Activated CD8-positive, alpha-beta memory T cell treated with anti-CD3 and anti-CD28 coated beads, Interleukin-2, amount 10 ng/mL, durations not matched to agents 7 days and 5 days (primary cell): ENCODE data around the gene POU2F1. TPM values are rescaled to one million over a fixed set of nuclear protein-coding genes. Genes with fewer than 3 reads are reported as not detected.

ENCODE experiments used
- ATAC-seq: fragments of 150-1000 bp; cut with Tn5 transposase; one replicate; pipeline ENCODE4 v1.10.0; 2021; ENCODE audit warnings: moderate library complexity
- CTCF ChIA-PET: fragments of 350-600 bp; sonication (Branson Sonifier 250); formaldehyde crosslinking; loops from one replicate; lab custom pipeline; 2021; ENCODE audit warnings: antibody characterized with exemption; lab: Charles Lee
- DNase-seq: peaks from one replicate; pipeline ENCODE4 v3.0.0-alpha.2; 2020
- H3K27ac Mint-ChIP-seq: one replicate; pipeline ENCODE4 v1.8.0; 2021; ENCODE audit warnings: mild to moderate bottlenecking, mixed read lengths
- H3K27me3 Mint-ChIP-seq: one replicate; pipeline ENCODE4 v1.8.0; 2021; ENCODE audit warnings: mixed read lengths
- H3K36me3 Mint-ChIP-seq: one replicate; pipeline ENCODE4 v1.8.0; 2021; ENCODE audit warnings: mild to moderate bottlenecking, mixed read lengths
- H3K4me1 Mint-ChIP-seq: one replicate; pipeline ENCODE4 v1.8.0; 2021; ENCODE audit warnings: mixed read lengths
- H3K4me3 Mint-ChIP-seq: one replicate; pipeline ENCODE4 v1.8.0; 2021; ENCODE audit warnings: mild to moderate bottlenecking, moderate library complexity, mixed read lengths
- H3K9me3 Mint-ChIP-seq: one replicate; pipeline ENCODE4 v1.8.0; 2022; ENCODE audit warnings: low read depth, mixed read lengths
- total RNA-seq, 2 experiments: library from RNA; stranded (reverse); gene quantifications; one replicate each; pipeline ENCODE4 v1.2.3, GENCODE V29; 2021

The POU2F1 gene
- total RNA-seq, 2 experiments from 2014 or later = 20.7 to 24.6 TPM

DNA sequence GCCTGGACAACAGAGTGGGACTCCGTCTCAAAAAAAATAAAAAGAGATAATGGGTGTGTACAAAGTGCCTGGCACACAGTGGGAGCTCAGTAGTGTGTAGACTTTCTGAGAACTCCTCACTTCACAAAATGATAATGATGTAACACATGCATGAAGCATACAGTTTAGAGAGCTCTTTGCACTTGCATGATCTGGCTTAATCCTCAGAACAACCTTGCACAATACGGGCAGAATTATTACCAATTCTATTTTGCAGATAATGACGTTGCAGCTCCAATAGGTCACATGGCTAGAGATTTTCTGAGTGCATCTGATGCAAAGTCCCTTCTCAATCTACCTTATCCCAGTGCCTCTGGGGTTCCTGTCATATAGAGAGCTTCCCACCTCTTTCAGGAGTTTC, 226.3 kb downstream of the POU2F1 start:
- H3K4me3 Mint-ChIP-seq = peak overlapping the region; percentile 53
- peaks cover 20% of the 10 kb centered on the region for H3K36me3 Mint-ChIP-seq
- DNase-seq (peak; percentile 22), ATAC-seq (no peak)
- no peaks in the 10 kb centered on the region for H3K27me3 Mint-ChIP-seq
- peak overlapping the region; percentile 93 for H3K27ac Mint-ChIP-seq
- CTCF ChIA-PET = interaction anchor here (0.5 to 2.3 kb wide), 17 partner anchors 9 to 387 kb away, joined by 3 to 18 read pairs (median 3); partner anchors contain the start of gene CD247
- no peaks in the 10 kb centered on the region for H3K9me3 Mint-ChIP-seq
- H3K4me1 Mint-ChIP-seq = peaks cover 86% of the 10 kb centered on the region

DNA sequence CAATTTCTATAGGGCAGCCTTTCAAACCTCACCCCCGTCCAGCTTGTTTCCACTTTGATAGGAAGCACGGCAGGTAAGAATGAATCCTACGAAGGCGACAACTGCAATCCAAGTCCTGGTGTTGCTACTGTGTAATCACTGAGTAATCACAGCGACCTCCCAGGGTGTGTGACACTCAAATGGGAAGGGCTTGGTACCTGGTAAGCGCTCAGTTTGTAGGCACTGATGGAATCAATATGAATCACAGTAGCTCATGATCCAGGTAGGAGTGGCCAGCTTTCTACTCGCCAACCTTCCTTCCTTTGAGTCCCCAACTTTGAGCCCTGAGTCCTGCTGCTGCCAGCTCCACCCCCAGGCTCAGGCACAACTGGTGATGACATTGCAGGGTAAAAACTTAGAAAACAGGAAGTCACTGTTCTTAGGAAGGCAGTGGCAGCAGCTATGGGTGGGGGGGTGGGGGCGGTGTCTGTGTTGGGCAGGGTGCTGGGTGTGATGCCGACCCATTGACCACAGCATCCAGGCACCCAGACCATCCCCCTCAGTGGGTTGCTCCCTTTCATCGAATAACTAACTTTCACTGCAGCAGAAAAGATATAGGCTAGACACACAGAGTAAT, 226.9 kb downstream of the POU2F1 start:
- DNase-seq = peak; percentile 86
- Mint-ChIP-seq H3K4me3 (peak overlapping the region; percentile 53), H3K27me3 (no peaks in the 10 kb centered on the region), H3K36me3 (peaks cover 24% of the 10 kb centered on the region), H3K9me3 (no peaks in the 10 kb centered on the region), H3K4me1 (peaks cover 86% of the 10 kb centered on the region), H3K27ac (peak overlapping the region; percentile 93)
- CTCF ChIA-PET = interaction anchor here (0.5 to 2.3 kb wide), 19 partner anchors 8 to 388 kb away, joined by 3 to 18 read pairs (median 3); partner anchors contain the start of gene CD247
- ATAC-seq = peak; percentile 81

DNA sequence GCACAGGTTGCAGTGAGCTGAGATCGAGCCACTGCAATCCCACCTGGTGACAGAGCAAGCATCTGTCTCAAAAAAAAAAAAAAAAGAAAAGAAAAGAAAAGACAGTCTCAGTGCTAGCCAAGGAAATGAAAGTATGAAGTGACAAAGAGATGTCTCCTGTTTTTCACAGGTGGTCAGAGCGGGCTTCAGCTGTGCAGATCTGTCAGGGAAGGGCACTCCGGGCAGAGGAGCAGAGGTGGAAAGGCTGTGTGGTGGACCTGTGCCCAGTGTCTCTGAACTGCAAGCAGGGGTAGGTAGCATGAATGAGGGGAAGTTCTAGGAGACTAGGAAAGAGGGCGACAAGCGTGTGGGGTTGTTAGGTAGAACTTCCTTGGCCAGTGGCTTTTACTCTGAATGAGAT, 230.2 kb downstream of the POU2F1 start:
- H3K27ac Mint-ChIP-seq = peak overlapping the region; percentile 91
- H3K4me1 Mint-ChIP-seq = peaks cover 76% of the 10 kb centered on the region
- H3K27me3 Mint-ChIP-seq = no peaks in the 10 kb centered on the region
- CTCF ChIA-PET = interaction anchor here (1.5 to 2.1 kb wide), 6 partner anchors 10 to 187 kb away, joined by 4 to 12 read pairs (median 8); partner anchors contain the start of gene CD247
- H3K36me3 Mint-ChIP-seq = peaks cover 15% of the 10 kb centered on the region
- no peaks in the 10 kb centered on the region for H3K9me3 Mint-ChIP-seq
- DNase-seq = peak; percentile 60
- H3K4me3 Mint-ChIP-seq = peak overlapping the region; percentile 57
- ATAC-seq = peak; percentile 18

DNA sequence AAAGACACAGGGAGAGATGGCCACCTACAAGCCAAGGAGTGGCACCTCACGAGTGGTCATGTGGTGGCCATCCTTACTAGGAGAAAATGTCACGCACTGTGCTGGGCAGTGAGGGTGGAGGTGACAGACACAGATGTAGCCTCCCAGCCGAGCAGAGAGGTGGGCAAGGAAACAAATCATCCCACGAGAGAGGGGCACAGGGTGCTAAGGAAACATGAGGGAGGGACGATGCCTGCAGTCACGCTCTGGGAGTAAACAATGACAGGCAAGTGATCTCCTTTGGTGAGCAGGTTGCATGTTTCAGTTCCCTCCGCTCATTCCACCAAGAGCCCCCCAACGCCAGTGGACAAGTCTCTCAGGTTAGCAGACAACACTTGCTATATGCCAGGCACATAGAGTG, 231.8 kb downstream of the POU2F1 start:
- DNase-seq (no peak), ATAC-seq (no peak)
- Mint-ChIP-seq H3K4me1 (peaks cover 78% of the 10 kb centered on the region), H3K27ac (peak overlapping the region; percentile 30), H3K27me3 (no peaks in the 10 kb centered on the region), H3K36me3 (peaks cover 8% of the 10 kb centered on the region), H3K9me3 (no peaks in the 10 kb centered on the region), H3K4me3 (no peak overlapping the region)
- CTCF ChIA-PET = interaction anchor here (0.6 to 5.8 kb wide), 4 partner anchors 11 to 106 kb away, joined by 3 to 45 read pairs (median 14); partner anchors contain the start of gene CD247

DNA sequence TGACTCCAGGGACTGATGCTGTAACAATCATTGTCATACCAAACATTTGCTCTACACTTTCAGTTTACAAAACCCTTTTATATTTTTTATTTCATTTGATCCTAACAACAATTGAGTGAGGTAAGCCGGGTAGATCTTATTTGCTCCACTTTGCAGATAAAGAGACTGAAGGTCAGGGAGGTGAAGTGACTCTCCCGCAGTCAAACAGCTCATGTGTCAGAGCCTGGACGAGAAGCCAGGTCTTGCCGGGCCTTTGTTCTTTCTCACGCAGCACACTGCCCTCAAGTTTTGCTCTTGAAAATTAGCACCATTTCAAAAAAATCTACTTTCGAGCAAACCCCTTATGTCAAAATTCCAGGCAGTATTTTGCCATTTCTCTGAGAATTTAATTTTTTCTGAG, 232.4 kb downstream of the POU2F1 start:
- CTCF ChIA-PET = interaction anchor here (0.6 to 5.8 kb wide), 6 partner anchors 9 to 105 kb away, joined by 3 to 45 read pairs (median 8); partner anchors contain the start of gene CD247
- Mint-ChIP-seq H3K27ac (peak overlapping the region; percentile 75), H3K36me3 (peaks cover 12% of the 10 kb centered on the region), H3K27me3 (no peaks in the 10 kb centered on the region), H3K9me3 (no peaks in the 10 kb centered on the region), H3K4me3 (peak overlapping the region; percentile 43), H3K4me1 (peaks cover 76% of the 10 kb centered on the region)
- DNase-seq (no peak), ATAC-seq (no peak)

DNA sequence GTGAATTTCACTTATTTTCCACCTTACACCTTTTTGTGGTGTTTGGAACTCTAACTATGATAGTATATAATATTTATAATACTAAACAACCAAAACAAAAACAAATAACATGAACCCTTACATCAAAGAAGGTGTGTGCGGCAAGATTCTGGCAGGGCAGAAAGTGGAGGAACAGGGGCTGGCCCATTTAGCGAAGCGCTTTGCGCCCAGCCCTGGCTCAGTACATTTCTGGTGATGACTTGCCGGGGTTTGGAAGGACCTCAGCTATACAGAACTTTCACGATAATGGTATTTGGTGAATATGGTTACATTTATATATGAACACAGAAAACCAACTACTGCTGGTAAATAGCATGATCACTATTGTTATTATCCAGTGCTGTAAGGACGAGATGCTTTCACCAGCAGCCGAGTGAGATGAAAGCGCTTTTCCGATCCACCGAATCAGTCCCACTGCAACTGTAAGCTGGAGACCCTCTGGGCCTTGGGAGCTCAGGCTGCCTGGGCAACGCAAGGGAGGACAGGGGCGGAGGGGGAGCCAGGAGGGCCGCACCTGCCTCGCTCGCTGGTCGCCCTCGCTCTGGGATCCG, 233.7 kb downstream of the POU2F1 start:
- H3K4me1 Mint-ChIP-seq = peaks cover 64% of the 10 kb centered on the region

DNA sequence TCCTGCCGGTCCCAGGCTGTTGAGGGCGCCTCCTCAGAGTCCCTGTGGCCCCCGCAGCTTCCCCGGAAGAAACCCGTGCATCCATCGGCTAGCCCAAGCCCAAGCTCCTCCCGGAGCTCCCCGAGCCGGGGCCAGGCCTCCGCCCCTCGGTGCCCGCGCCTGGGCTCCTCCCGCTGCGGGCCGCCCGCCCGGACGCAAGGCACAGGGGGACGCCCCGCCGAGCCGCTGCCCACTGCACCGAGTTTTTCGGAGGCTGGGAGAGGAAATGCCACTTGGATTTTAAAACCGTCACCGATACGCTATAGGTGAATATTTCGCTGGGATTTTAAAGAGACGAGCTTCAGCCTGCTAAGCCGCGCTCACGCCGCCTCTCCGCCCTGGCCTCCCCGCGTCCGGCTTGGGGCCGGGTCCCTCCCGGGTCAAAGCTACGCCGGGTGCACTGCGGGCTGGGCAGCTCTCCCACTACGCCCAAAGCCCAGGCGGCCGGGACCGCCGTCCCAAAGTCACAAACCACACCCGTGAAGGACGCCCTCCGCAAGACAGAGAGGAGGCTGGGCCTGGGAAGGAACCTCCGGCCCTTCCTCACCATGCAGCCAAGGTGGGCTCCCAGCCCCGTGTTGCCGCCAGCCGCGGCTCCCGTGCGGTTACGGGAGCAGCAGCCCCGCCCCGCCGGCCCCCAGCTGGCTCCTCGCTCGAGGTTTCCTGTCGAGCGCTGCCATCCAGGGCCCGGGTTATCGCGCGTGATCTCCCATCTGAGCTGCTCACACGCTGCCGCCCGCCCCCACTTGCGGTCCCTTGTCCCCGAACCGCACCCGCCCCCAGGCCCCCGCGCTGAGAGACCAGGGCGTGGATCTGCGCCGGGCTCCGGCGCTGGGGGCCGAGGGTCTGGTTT, 234.5 kb downstream of the POU2F1 start:
- Mint-ChIP-seq H3K4me3 (peak overlapping the region; percentile 78), H3K27ac (peak overlapping the region; percentile 56), H3K9me3 (no peaks in the 10 kb centered on the region), H3K36me3 (peaks cover 16% of the 10 kb centered on the region), H3K4me1 (peaks cover 62% of the 10 kb centered on the region), H3K27me3 (no peaks in the 10 kb centered on the region)
- DNase-seq (peak; percentile 87), ATAC-seq (peak; percentile 70)
- CTCF ChIA-PET = interaction anchor here (0.7 to 5.8 kb wide), 24 partner anchors 8 to 260 kb away, joined by 3 to 45 read pairs (median 4); partner anchors contain the start of genes CD247 and CREG1

More for the DNA sequence above, 233.7 kb downstream of the POU2F1 start:
- ATAC-seq (no peak), DNase-seq (peak; percentile 40)
- no peaks in the 10 kb centered on the region for H3K27me3 Mint-ChIP-seq
- H3K9me3 Mint-ChIP-seq = no peaks in the 10 kb centered on the region
- H3K36me3 Mint-ChIP-seq = peaks cover 14% of the 10 kb centered on the region
- peak overlapping the region; percentile 68 for H3K4me3 Mint-ChIP-seq
- CTCF ChIA-PET = interaction anchor here (0.7 to 5.8 kb wide), 15 partner anchors 10 to 186 kb away, joined by 3 to 45 read pairs (median 7); partner anchors contain the start of gene CD247
- peak overlapping the region; percentile 69 for H3K27ac Mint-ChIP-seq

DNA sequence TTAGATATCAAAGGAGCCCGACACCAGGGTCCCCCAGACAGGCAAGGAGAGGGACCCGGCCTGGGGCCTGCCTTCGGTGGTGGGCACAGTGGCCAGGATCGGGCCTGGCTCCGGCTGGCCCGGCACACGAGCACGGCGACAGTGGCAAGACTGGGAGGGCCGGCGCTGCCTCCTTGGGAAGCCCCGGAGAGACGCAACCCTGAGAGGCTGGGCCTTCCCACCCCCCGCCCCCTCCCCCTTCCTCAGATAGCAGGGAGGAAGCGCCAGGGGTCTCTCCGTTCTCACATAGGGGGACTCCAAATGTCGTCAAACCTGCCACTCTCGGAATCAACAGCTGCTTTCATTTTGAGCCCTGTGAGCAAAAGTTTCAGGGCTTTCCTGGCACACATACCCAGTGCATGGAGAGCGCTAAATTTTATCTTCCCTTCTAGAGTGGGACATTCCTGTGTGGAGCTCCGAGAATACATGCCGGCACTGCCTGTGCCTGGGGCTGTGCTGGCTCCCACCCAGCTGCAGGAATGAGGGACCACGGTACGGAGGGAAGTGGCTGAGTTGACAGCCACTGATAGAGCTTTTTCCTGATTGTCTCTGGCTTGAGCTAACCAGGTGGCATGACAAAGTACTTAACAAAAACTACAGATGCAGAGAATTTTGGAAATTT, 235.2 kb downstream of the POU2F1 start:
- Mint-ChIP-seq H3K27ac (peak overlapping the region; percentile 75), H3K9me3 (no peaks in the 10 kb centered on the region), H3K36me3 (peaks cover 18% of the 10 kb centered on the region), H3K27me3 (no peaks in the 10 kb centered on the region), H3K4me1 (peaks cover 54% of the 10 kb centered on the region), H3K4me3 (peak overlapping the region; percentile 78)
- peak; percentile 60 for DNase-seq
- CTCF ChIA-PET = interaction anchor here (0.9 to 5.8 kb wide), 20 partner anchors 9 to 259 kb away, joined by 3 to 45 read pairs (median 8); partner anchors contain the start of genes CD247 and CREG1
- peak; percentile 40 for ATAC-seq

DNA sequence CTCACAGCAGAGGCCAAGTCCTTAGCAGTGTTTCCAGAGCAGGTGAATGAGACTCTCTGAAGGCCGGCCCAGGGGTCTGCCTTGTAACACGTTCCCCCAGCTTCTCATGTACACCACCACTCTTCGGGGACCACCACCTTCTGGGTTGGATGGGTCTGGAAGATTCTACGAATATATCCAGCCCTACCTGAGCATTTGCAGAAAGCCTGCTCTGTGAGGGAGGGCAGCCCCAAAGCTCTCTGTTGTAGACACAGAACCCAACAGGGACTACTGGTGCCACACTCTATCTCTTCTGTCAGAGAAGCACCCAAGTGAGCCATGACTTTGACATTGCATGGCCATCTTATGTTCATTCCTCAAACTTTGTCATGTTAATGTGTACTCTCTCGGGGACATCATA, 235.8 kb downstream of the POU2F1 start:
- peak overlapping the region; percentile 75 for H3K27ac Mint-ChIP-seq
- peak; percentile 40 for DNase-seq
- peak overlapping the region; percentile 78 for H3K4me3 Mint-ChIP-seq
- no peaks in the 10 kb centered on the region for H3K27me3 Mint-ChIP-seq
- ATAC-seq = peak; percentile 13
- H3K9me3 Mint-ChIP-seq = no peaks in the 10 kb centered on the region
- H3K4me1 Mint-ChIP-seq = peaks cover 49% of the 10 kb centered on the region
- CTCF ChIA-PET = interaction anchor here (0.9 to 5.8 kb wide), 12 partner anchors 10 to 97 kb away, joined by 3 to 45 read pairs (median 8); partner anchors contain the start of genes CD247 and CREG1
- peaks cover 21% of the 10 kb centered on the region for H3K36me3 Mint-ChIP-seq

DNA sequence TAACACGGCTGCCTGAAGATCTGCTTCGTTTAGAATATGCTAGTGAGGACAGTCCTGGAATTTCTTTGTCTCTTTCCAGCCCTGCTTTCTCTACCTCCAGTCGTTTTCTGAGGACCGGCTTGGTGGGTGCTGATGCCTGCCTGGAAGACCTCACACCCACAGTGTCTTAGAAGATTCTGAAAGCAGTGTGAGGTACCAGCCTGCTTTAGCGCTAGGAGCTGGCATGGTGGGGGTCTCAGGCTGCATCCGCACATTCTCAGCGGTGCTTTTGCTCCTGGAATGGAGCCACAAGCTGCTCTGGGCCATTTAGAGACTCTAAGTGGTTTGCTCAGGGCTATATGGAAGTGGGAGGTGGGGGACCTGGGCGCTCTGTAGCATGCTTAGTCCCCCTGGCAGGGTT, 236.2 kb downstream of the POU2F1 start:
- ATAC-seq = no peak
- H3K9me3 Mint-ChIP-seq = no peaks in the 10 kb centered on the region
- peaks cover 25% of the 10 kb centered on the region for H3K36me3 Mint-ChIP-seq
- H3K4me1 Mint-ChIP-seq = peaks cover 45% of the 10 kb centered on the region
- H3K4me3 Mint-ChIP-seq = no peak overlapping the region
- CTCF ChIA-PET = interaction anchor here (0.8 to 5.8 kb wide), 6 partner anchors 9 to 84 kb away, joined by 4 to 45 read pairs (median 13); partner anchors contain the start of gene CD247
- H3K27ac Mint-ChIP-seq = peak overlapping the region; percentile 75
- H3K27me3 Mint-ChIP-seq = no peaks in the 10 kb centered on the region
- DNase-seq = no peak

DNA sequence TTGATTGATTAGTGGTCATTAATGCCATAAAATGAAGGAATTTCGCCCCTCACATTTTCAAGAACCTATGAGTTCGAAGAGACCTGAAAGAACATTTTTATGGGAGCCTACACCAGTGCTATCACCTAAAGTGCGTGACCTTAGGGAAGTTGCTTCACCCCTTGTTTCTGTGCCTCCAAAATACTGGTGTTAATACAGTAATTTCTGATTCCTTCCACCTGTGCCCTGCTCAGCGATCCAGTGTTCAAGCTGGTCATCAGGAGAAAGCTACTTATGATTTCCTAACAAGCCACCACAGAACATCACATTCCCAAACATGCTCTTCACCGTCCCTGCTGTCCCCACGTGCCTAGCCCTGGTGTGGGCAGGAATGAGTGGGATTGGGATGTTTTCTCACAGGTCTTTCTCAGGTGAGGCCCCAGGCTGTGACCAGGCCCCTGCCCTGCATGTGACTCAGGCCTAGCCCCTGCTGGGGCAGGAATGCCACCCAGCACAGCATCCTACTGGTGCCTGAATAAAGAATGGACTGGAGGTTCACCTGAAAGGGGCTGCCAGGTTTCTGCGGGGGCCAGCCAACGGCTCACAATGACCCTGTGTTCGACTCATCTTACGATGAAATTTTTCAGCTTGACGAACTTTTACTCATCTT, 237.4 kb downstream of the POU2F1 start:
- ATAC-seq (no peak), DNase-seq (peak; percentile 33)
- Mint-ChIP-seq H3K4me3 (no peak overlapping the region), H3K27ac (no peak overlapping the region), H3K9me3 (no peaks in the 10 kb centered on the region), H3K27me3 (no peaks in the 10 kb centered on the region), H3K36me3 (peaks cover 24% of the 10 kb centered on the region), H3K4me1 (peaks cover 35% of the 10 kb centered on the region)
- CTCF ChIA-PET = interaction anchor here (1.4 to 5.8 kb wide), 2 partner anchors 59 to 76 kb away, joined by 4 to 45 read pairs; partner anchors contain the start of gene CD247

DNA sequence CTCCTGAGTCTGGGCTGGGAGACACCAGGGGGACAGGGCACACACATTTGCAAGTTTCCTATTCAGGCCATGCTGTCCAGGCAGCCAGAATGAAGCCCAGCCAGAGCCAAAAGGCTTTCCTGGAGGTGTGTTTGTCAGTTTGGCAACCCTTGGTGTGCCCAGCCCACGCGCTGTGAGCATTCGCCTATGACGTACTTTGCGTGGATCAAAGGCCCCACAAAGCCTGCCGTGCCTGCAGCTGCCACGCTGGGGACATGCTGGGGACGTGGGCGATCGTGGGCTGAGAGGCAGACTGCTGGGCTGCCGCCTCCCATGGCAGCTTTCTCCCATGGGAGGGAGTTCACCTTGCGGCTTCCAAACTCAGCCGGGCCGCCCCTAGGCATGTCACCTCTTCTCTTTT, 240.2 kb downstream of the POU2F1 start:
- ATAC-seq = no peak

More for the DNA sequence above, 240.2 kb downstream of the POU2F1 start:
- no peak overlapping the region for H3K4me3 Mint-ChIP-seq
- H3K27ac Mint-ChIP-seq = no peak overlapping the region
- CTCF ChIA-PET = no interaction called here
- H3K9me3 Mint-ChIP-seq = no peaks in the 10 kb centered on the region
- peaks cover 28% of the 10 kb centered on the region for H3K36me3 Mint-ChIP-seq
- no peaks in the 10 kb centered on the region for H3K27me3 Mint-ChIP-seq
- peak; percentile 33 for DNase-seq
- H3K4me1 Mint-ChIP-seq = peaks cover 31% of the 10 kb centered on the region
